Measurements from ENCODE around the gene PTPRN2. TPM values are rescaled to one million over a fixed set of nuclear protein-coding genes. Genes with fewer than 3 reads are reported as not detected.

PTPRN2 gene
- total and polyA plus RNA-seq, 2 donors (not counting 3 experiments of a cell fraction or from before 2014, with no cell fraction given), result 0.62 to 0.88 TPM

DNA sequence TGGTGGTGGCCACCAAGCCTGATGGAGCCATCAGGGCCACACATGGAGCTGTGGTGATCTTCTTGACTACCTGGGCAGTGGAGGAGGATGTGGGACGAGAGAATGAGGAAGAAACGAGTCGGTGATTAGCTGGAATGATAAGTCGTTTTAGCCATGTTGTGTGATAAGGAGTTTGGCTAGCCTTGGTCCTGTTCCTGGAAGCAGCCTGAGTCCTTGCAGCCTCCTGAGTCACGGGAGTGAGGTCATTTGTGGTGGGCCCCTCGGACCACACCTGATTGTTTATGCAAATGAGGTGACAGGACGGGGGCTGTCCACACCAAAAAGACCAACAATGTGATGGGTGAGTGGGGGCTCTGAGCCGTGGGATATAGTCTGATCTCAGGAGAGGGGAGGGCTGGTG, 554.4 kb downstream of the PTPRN2 start:
- no peaks in the 10 kb centered on the region for H3K79me2 ChIP-seq (ENCODE audit: control insufficient read depth, insufficient read depth, low read length)
- H4K20me1 ChIP-seq (replicated peaks; ENCODE audit: control insufficient read depth, extremely low read depth, insufficient read depth, low read length), result no peaks in the 10 kb centered on the region
- H3K4me3 ChIP-seq (replicated peaks in 1 of 3; ENCODE audit: insufficient read depth in 1 of 3, low read depth in 1 of 3, low read length in 3 of 3), result no peak overlapping the region
- no peak overlapping the region for H3K27ac ChIP-seq (ENCODE audit: insufficient read depth, low read depth, low read length)
- no peak overlapping the region for H3K9ac ChIP-seq (replicated peaks; ENCODE audit: extremely low read depth, insufficient read depth, low read length)
- no peak for DNase-seq (ENCODE audit: low read depth, low spot score)
- no peaks in the 10 kb centered on the region for H3K4me1 ChIP-seq (ENCODE audit: control insufficient read depth, extremely low read depth, insufficient read depth, low read length)
- no peak overlapping the region for H2AFZ ChIP-seq (ENCODE audit: low read depth, low read length)
- ChIA-PET POLR2A (no interaction called here), CTCF (no interaction called here)
- TF ChIP-seq, protein P1, sequence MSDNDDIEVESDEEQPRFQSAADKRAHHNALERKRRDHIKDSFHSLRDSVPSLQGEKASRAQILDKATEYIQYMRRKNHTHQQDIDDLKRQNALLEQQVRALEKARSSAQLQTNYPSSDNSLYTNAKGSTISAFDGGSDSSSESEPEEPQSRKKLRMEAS (IDR thresholded peaks at IDR 0.05; ENCODE audit: insufficient read depth, insufficient read length), result no peak
- no peak for TF ChIP-seq FOS (IDR thresholded peaks at IDR 0.05; ENCODE audit: borderline replicate concordance, insufficient read depth, low read length)
- no peak for TF ChIP-seq POLR2AphosphoS5 (IDR thresholded peaks at IDR 0.05; ENCODE audit: insufficient read depth, low read depth, low read length)
- no peak for TF ChIP-seq JUN (IDR thresholded peaks at IDR 0.05; ENCODE audit: borderline replicate concordance, insufficient read depth, insufficient read length, low read depth)
- TF ChIP-seq, protein P2, sequence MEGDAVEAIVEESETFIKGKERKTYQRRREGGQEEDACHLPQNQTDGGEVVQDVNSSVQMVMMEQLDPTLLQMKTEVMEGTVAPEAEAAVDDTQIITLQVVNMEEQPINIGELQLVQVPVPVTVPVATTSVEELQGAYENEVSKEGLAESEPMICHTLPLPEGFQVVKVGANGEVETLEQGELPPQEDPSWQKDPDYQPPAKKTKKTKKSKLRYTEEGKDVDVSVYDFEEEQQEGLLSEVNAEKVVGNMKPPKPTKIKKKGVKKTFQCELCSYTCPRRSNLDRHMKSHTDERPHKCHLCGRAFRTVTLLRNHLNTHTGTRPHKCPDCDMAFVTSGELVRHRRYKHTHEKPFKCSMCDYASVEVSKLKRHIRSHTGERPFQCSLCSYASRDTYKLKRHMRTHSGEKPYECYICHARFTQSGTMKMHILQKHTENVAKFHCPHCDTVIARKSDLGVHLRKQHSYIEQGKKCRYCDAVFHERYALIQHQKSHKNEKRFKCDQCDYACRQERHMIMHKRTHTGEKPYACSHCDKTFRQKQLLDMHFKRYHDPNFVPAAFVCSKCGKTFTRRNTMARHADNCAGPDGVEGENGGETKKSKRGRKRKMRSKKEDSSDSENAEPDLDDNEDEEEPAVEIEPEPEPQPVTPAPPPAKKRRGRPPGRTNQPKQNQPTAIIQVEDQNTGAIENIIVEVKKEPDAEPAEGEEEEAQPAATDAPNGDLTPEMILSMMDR (IDR thresholded peaks at IDR 0.05; ENCODE audit: extremely low read depth in 1 of 2, insufficient read depth in 1 of 2, low read depth in 1 of 2, low read length in 2 of 2), result no peak
- no peak for TF ChIP-seq GATA2 (IDR thresholded peaks at IDR 0.05; ENCODE audit: insufficient read depth, insufficient read length, low read depth, low read length)
- no peak for TF ChIP-seq POLR2A (IDR thresholded peaks at IDR 0.05; ENCODE audit: low read depth, low read length)
- no peak for TF ChIP-seq EZH2 (IDR thresholded peaks at IDR 0.05; ENCODE audit: borderline replicate concordance, low read depth, low read length, severe bottlenecking)
- no peak for TF ChIP-seq MYC (IDR thresholded peaks at IDR 0.05; ENCODE audit: low read depth, low read length)
- H3K27me3 ChIP-seq (ENCODE audit: control insufficient read depth in 2 of 2, insufficient read depth in 2 of 2, low read length in 2 of 2), result no peaks in the 10 kb centered on the region
- FAIRE-seq, result no peak
- no peaks in the 10 kb centered on the region for H3K36me3 ChIP-seq (ENCODE audit: control insufficient read depth in 2 of 2, extremely low read depth in 1 of 2, insufficient read depth in 2 of 2, low read length in 2 of 2)
- dilution Hi-C loops (cut with MboI; ENCODE audit: extremely low pct_ligation_motif_present, low sequenced_read_pairs), result no loop called here
- no peaks in the 10 kb centered on the region for H3K9me1 ChIP-seq (replicated peaks; ENCODE audit: control insufficient read depth, extremely low read depth, insufficient read depth, low read length)
- peaks cover 2% of the 10 kb centered on the region for H3K9me3 ChIP-seq (replicated peaks; ENCODE audit: control insufficient read depth, insufficient read depth, low read length)
- intact Hi-C loops (cut with micrococcal nuclease), result no loop called here
- BruUV-seq (replicated peaks), result no TSS peak
- H3K4me2 ChIP-seq (ENCODE audit: insufficient read depth, low read length), result no peak overlapping the region

Measured in endothelial cell of umbilical vein (primary cell).